GM21737 (cell line): Measurements from ENCODE around the gene UBE2L6.

ENCODE experiments used
- ATAC-seq: cut with Tn5 transposase; IDR thresholded peaks from one replicate; pipeline ENCODE4 v1.9.1; 2021; ENCODE audit warnings: mild to moderate bottlenecking, moderate library complexity; ENCODE audit not compliant: unreplicated experiment

Gene UBE2L6

DNA sequence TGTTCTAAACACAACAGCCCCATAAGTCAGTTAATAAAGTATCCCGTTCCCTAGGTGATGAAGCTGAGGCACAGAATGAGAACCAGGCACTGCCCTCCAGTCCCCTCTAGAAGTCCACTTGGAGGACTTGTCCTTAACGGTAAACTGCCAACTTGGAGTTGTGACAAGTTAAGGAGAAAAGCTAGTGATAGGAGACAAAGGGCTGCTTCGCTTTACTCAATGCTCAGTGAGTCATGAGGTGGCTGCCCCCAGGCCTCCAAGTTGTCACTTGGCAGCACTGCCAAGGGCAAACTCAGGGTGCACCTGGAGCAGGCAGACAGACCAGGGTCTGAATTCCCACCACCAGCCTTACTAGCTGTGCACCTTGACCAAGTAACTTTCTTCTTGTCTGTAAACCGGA lies 65.5 kb downstream of the UBE2L6 start:
- ATAC-seq: no peak
